GM18505 (cell line): ENCODE results near the gene BDKRB1.

ENCODE experiments used
- ATAC-seq: cut with Tn5 transposase; IDR thresholded peaks from one replicate; pipeline ENCODE4 v1.9.1; 2021; ENCODE audit not compliant: unreplicated experiment
- POLR2A ChIP-seq: IDR thresholded peaks from 4 replicates; pipeline ENCODE4 v1.6.1; 2011; ENCODE audit warnings: borderline replicate concordance; ENCODE audit not compliant: insufficient read depth, insufficient read length; ENCODE audit errors: extremely low read depth

Gene BDKRB1

GRCh38 chr14:96257900-96258299 lies 1.9 kb downstream of the BDKRB1 start:
- no peak for TF ChIP-seq POLR2A
- no peak for ATAC-seq

GRCh38 chr14:96260341-96260821 lies 4.4 kb downstream of the BDKRB1 start:
- ATAC-seq, result no peak
- no peak for TF ChIP-seq POLR2A

GRCh38 chr14:96261053-96261452 lies 5.0 kb downstream of the BDKRB1 start:
- ATAC-seq, result no peak

GRCh38 chr14:96261772-96262655 lies 6.0 kb downstream of the BDKRB1 start:
- no peak for ATAC-seq
- no peak for TF ChIP-seq POLR2A

More at GRCh38 chr14:96261053-96261452, 5.0 kb downstream of the BDKRB1 start:
- TF ChIP-seq POLR2A, result no peak

GRCh38 chr14:96263347-96264199 lies 7.6 kb downstream of the BDKRB1 start:
- no peak for ATAC-seq
- TF ChIP-seq POLR2A, result no peak

- TF ChIP-seq POLR2A, result no peak
- ATAC-seq, result no peak
Measured at GRCh38 chr14:96264200-96264553, 8.2 kb downstream of the BDKRB1 start.

- TF ChIP-seq POLR2A, result no peak
- ATAC-seq, result no peak
Measured at GRCh38 chr14:96264853-96265252, 8.8 kb downstream of the BDKRB1 start.

- no peak for ATAC-seq
- no peak for TF ChIP-seq POLR2A
Measured at GRCh38 chr14:96265383-96266095, 9.5 kb downstream of the BDKRB1 start.

GRCh38 chr14:96267336-96267735 lies 11.3 kb downstream of the BDKRB1 start:
- no peak for TF ChIP-seq POLR2A
- ATAC-seq, result no peak

- no peak for ATAC-seq
- no peak for TF ChIP-seq POLR2A
Measured at GRCh38 chr14:96267916-96268315, 11.9 kb downstream of the BDKRB1 start.

- no peak for ATAC-seq
- TF ChIP-seq POLR2A, result no peak
Measured at GRCh38 chr14:96268431-96269358, 12.7 kb downstream of the BDKRB1 start.

GRCh38 chr14:96269359-96269710 lies 13.3 kb downstream of the BDKRB1 start:
- no peak for TF ChIP-seq POLR2A
- ATAC-seq, result no peak
